Measurements from ENCODE around the gene GNB1.
A peak's percentile ranks its signal among the peaks of the same experiment; 100 is the strongest.

- TF ChIP-seq CTCF (IDR thresholded peaks at IDR 0.05) (no peak), POLR2A (IDR thresholded peaks at IDR 0.05) (peak in 1 of 2 donors; percentile 6), POLR2AphosphoS5 (IDR thresholded peaks at IDR 0.05) (no peak)
Measured at GRCh38 chr1:1759456-1760344, 131.2 kb downstream of the GNB1 start.

Data from sigmoid colon (tissue), 4 donors.